Measurements from ENCODE around the gene TBCA. TPM values are rescaled to one million over a fixed set of nuclear protein-coding genes. Genes with fewer than 3 reads are reported as not detected.
"Not testable (repeated sequence)": the region's sequence is repeated elsewhere in the genome, so short reads cannot be mapped to it uniquely, and the experiment has no call there.

TBCA gene
- total RNA-seq, 4 donors from 2014 or later = 128 to 152 (median 146) TPM

DNA sequence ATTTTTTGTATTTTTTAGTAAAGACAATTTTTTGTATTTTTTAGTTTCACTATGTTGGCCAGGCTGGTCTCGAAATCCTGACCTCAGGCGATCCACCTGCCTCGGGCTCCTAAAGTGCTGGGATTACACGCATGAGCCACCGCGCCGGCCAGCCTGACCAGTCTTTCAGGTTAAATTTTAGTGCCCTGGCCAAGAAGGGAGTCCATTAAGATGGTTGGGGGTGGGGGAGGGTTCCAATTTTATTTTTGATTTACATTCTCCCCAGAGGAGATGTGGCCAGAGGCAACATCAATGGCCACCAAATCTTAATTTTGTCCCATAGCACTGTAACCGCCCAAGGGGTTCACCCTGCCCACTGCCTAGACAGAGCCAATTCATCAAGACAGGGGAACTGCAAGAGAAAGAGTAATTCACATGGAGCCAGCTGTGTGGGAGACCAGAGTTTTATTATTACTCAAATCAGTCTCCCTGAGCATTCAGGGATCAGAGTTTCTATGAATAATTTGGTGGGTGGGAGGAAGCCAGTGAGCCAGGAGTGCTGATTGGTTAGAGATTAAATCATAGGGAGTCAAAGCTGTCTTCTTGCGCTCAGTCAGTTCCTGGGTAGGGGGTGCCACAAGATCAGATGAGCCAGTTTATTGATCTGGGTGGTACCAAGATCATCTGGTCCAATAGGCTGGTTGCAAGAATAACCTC lies 24.7 kb downstream of the TBCA start:
- Histone ChIP-seq H3K4me1 (peaks cover 0 to 5% (median 0%) of the 10 kb centered on the region in 4 donors), H3K36me3 (no peaks in the 10 kb centered on the region), H3K27me3 (no peaks in the 10 kb centered on the region), H3K9me3 (no peaks in the 10 kb centered on the region), H3K4me3 (no peak overlapping the region), H3K27ac (replicated peaks in 1 of 4) (no peak overlapping the region)
- TF ChIP-seq POLR2A (IDR thresholded peaks at IDR 0.05; ENCODE audit: low read depth) (no peak), CTCF (IDR thresholded peaks at IDR 0.05) (no peak), POLR2AphosphoS5 (IDR thresholded peaks at IDR 0.05) (no peak), EP300 (IDR thresholded peaks at IDR 0.05) (no peak)
- WGBS = 95% methylated on average over 9 of the region's 9 CpGs
- no peak for DNase-seq (ENCODE audit: extremely low spot score)
- intact Hi-C loops (cut with DNase I) = no loop called here

- H3K9me3 ChIP-seq; H3K36me3 ChIP-seq; H3K4me1 ChIP-seq; H3K27me3 ChIP-seq; intact Hi-C loops (cut with DNase I); DNase-seq (ENCODE audit: extremely low spot score); H3K4me3 ChIP-seq; H3K27ac ChIP-seq (replicated peaks in 1 of 4): not testable (repeated sequence)
- WGBS = 95% methylated on average over 6 of the region's 6 CpGs
These were observed 25.2 kb downstream of the TBCA start for GRCh38 chr5:77750928-77751327.

DNA sequence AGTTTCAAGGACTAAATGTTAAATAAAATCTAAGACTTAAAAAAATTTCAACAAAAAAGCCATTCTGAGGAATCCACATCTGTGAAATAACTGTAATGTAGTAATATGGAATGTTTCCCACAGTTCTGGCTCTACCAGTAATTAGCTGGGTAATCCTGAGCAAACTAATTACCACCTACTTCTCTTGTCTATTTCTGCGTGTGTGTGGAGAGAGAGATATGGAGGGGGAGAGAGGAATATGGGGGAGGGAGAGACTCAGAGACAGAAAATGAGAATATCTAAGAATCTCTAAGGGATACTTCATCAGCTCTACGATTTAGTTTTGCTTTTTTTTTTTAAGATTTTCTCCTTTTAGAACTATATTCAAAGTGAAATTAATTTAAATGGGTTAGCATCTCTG lies 28.0 kb downstream of the TBCA start:
- Histone ChIP-seq H3K27me3 (no peaks in the 10 kb centered on the region), H3K4me1 (peaks cover 6 to 10% (median 9%) of the 10 kb centered on the region in 4 donors), H3K36me3 (no peaks in the 10 kb centered on the region), H3K4me3 (no peak overlapping the region), H3K27ac (replicated peaks in 1 of 4) (no peak overlapping the region), H3K9me3 (no peaks in the 10 kb centered on the region)
- 64% methylated on average over 2 of the region's 2 CpGs for WGBS
- no peak for DNase-seq (ENCODE audit: extremely low spot score)
- intact Hi-C loops (cut with DNase I) = no loop called here
- TF ChIP-seq CTCF (IDR thresholded peaks at IDR 0.05) = no peak
- TF ChIP-seq POLR2AphosphoS5 (IDR thresholded peaks at IDR 0.05) = no peak
- TF ChIP-seq POLR2A (IDR thresholded peaks at IDR 0.05; ENCODE audit: low read depth) = no peak
- TF ChIP-seq EP300 (IDR thresholded peaks at IDR 0.05) = no peak

DNA sequence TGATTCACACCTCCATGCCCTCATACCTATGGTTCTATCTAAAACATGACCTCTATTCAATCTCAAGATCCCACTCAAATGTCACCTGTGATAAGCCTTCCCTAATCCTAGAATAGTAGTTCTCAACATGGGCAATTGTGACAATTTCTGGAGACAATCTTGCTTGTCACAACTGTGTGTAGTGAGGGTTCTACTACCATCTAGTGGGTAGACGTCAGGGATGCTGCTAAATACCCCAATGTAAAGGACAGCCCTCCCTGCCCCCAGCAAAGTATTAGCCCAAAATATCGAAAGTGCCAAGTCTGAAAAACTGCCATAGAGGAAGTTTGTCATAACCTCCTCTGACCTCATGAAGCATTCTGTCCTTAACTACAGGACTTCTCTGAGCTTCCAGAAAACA lies 32.0 kb downstream of the TBCA start:
- peaks cover 6 to 31% (median 11%) of the 10 kb centered on the region in 4 donors for H3K4me1 ChIP-seq
- intact Hi-C loops (cut with DNase I) = no loop called here
- H3K9me3 ChIP-seq = no peaks in the 10 kb centered on the region
- DNase-seq (ENCODE audit: extremely low spot score) = no peak
- TF ChIP-seq POLR2AphosphoS5 (IDR thresholded peaks at IDR 0.05) (no peak), CTCF (IDR thresholded peaks at IDR 0.05) (no peak), POLR2A (IDR thresholded peaks at IDR 0.05; ENCODE audit: low read depth) (no peak), EP300 (IDR thresholded peaks at IDR 0.05) (no peak)
- H3K27me3 ChIP-seq = no peaks in the 10 kb centered on the region
- H3K36me3 ChIP-seq = no peaks in the 10 kb centered on the region
- H3K4me3 ChIP-seq = no peak overlapping the region
- H3K27ac ChIP-seq (replicated peaks in 1 of 4) = no peak overlapping the region
- WGBS = 84% methylated on average over 2 of the region's 2 CpGs

GRCh38 chr5:77743181-77743580 lies 33.0 kb downstream of the TBCA start:
- TF ChIP-seq POLR2AphosphoS5 (IDR thresholded peaks at IDR 0.05) (no peak), CTCF (IDR thresholded peaks at IDR 0.05) (no peak), POLR2A (IDR thresholded peaks at IDR 0.05; ENCODE audit: low read depth) (no peak), EP300 (IDR thresholded peaks at IDR 0.05) (no peak)
- no peak overlapping the region for H3K4me3 ChIP-seq
- no peaks in the 10 kb centered on the region for H3K36me3 ChIP-seq
- H3K9me3 ChIP-seq = no peaks in the 10 kb centered on the region
- 69% methylated on average over 3 of the region's 3 CpGs for WGBS
- no peaks in the 10 kb centered on the region for H3K27me3 ChIP-seq
- H3K4me1 ChIP-seq = peaks cover 8 to 37% (median 13%) of the 10 kb centered on the region in 4 donors
- intact Hi-C loops (cut with DNase I) = no loop called here
- no peak overlapping the region for H3K27ac ChIP-seq (replicated peaks in 1 of 4)
- DNase-seq (ENCODE audit: extremely low spot score) = no peak
